ENCODE results near the gene CCDC7.
"Not testable (repeated sequence)": the region's sequence is repeated elsewhere in the genome, so short reads cannot be mapped to it uniquely, and the experiment has no call there.

The CCDC7 gene

GRCh38 chr10:32680803-32681557 is 235.0 kb downstream of the CCDC7 start:
- Histone ChIP-seq H3K4me3 (ENCODE audit: low read depth, low read length) (no peak overlapping the region), H3K4me1 (no peaks in the 10 kb centered on the region), H3K9me3 (no peaks in the 10 kb centered on the region), H3K27me3 (no peaks in the 10 kb centered on the region), H3K36me3 (no peaks in the 10 kb centered on the region)
- no peak for TF ChIP-seq CTCF (IDR thresholded peaks at IDR 0.05; ENCODE audit: low read depth, low read length)
- no peak for DNase-seq

DNA sequence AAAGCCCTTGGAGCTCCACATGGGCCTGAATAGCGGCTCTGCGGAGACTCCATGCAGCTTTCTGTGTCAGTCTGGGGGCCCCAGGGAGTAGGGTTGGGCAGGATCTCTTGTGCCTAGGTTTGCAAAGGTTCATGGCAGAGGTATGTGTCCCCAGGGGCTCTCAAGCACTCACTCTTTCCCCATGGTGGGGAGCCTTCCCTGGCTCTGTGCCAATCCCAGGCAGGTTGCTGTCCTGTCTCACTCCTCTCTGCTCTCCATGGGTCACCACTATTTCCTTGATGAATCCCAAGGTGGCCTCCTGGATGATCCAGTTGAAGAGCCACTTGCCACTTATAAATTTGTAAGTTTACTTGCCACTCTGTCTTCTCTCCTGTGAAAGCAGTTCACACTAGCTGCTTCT is 238.4 kb downstream of the CCDC7 start:
- no peak overlapping the region for H3K4me3 ChIP-seq (ENCODE audit: low read depth, low read length)
- DNase-seq: no peak
- no peak for TF ChIP-seq CTCF (IDR thresholded peaks at IDR 0.05; ENCODE audit: low read depth, low read length)
- H3K27me3 ChIP-seq: no peaks in the 10 kb centered on the region
- H3K9me3 ChIP-seq: no peaks in the 10 kb centered on the region
- no peaks in the 10 kb centered on the region for H3K4me1 ChIP-seq
- no peaks in the 10 kb centered on the region for H3K36me3 ChIP-seq

GRCh38 chr10:32687116-32687515 is 241.2 kb downstream of the CCDC7 start:
- Histone ChIP-seq H3K36me3 (no peaks in the 10 kb centered on the region), H3K4me3 (ENCODE audit: low read depth, low read length) (no peak overlapping the region), H3K27me3 (no peaks in the 10 kb centered on the region), H3K9me3 (no peaks in the 10 kb centered on the region), H3K4me1 (no peaks in the 10 kb centered on the region)
- TF ChIP-seq CTCF (IDR thresholded peaks at IDR 0.05; ENCODE audit: low read depth, low read length): no peak
- DNase-seq: no peak

- Histone ChIP-seq H3K4me1 (no peaks in the 10 kb centered on the region), H3K27me3 (no peaks in the 10 kb centered on the region), H3K9me3 (no peaks in the 10 kb centered on the region), H3K36me3 (no peaks in the 10 kb centered on the region), H3K4me3 (ENCODE audit: low read depth, low read length) (no peak overlapping the region)
- TF ChIP-seq CTCF (IDR thresholded peaks at IDR 0.05; ENCODE audit: low read depth, low read length): no peak
- no peak for DNase-seq
Measured at GRCh38 chr10:32687546-32687945, 241.6 kb downstream of the CCDC7 start.

- DNase-seq: no peak
- Histone ChIP-seq H3K9me3 (no peaks in the 10 kb centered on the region), H3K4me3 (ENCODE audit: low read depth, low read length) (no peak overlapping the region), H3K27me3 (no peaks in the 10 kb centered on the region), H3K4me1 (no peaks in the 10 kb centered on the region), H3K36me3 (no peaks in the 10 kb centered on the region)
- TF ChIP-seq CTCF (IDR thresholded peaks at IDR 0.05; ENCODE audit: low read depth, low read length): no peak
Measured at GRCh38 chr10:32692174-32692573, 246.2 kb downstream of the CCDC7 start.

GRCh38 chr10:32693441-32693979 is 247.6 kb downstream of the CCDC7 start:
- no peaks in the 10 kb centered on the region for H3K4me1 ChIP-seq
- no peak for DNase-seq
- H3K4me3 ChIP-seq (ENCODE audit: low read depth, low read length): no peak overlapping the region
- no peaks in the 10 kb centered on the region for H3K27me3 ChIP-seq
- H3K9me3 ChIP-seq: no peaks in the 10 kb centered on the region
- no peaks in the 10 kb centered on the region for H3K36me3 ChIP-seq
- TF ChIP-seq CTCF (IDR thresholded peaks at IDR 0.05; ENCODE audit: low read depth, low read length): no peak

DNA sequence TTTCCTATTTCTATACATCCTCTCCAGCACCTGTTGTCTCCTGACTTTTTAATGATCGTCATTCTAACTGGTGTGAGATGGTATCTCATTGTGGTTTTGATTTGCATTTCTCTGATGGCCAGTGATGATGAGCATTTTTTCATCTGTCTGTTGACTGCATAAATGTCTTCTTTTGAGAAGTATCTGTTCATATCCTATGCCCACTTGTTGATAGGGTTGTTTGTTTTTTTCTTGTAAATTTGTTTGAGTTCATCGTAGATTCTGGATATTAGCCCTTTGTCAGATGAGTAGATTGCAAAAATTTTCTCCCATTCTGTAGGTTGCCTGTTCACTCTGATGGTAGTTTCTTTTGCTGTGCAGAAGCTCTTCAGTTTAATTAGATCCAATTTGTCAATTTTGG is 253.7 kb downstream of the CCDC7 start:
- not testable (repeated sequence) for H3K4me3 ChIP-seq (ENCODE audit: low read depth, low read length); H3K9me3 ChIP-seq; H3K36me3 ChIP-seq; DNase-seq; H3K27me3 ChIP-seq; H3K4me1 ChIP-seq

Measured in BE2C (cell line).